Upper lobe of left lung (tissue), 4 donors: ENCODE results near the gene SBNO1.

Experiments
- CTCF ChIP-seq, 6 experiments: fragments of 450-650 bp in 4 of 6; fragments of 200-600 bp in 2 of 6; sonication (generic) in 2 of 6; IDR thresholded peaks; one replicate each; pipeline ENCODE4 v1.5.1; 2016 to 2019; ENCODE audit warnings: antibody characterized with exemption in 6 of 6
- POLR2A ChIP-seq, 4 donors: fragments of 450-650 bp; IDR thresholded peaks; one replicate each; pipeline ENCODE4 v1.5.1; 2016 to 2017; ENCODE audit warnings: antibody characterized with exemption in 4 of 4, mild to moderate bottlenecking in 2 of 4
- POLR2AphosphoS5 ChIP-seq, 2 donors: sonication (generic); formaldehyde crosslinking; IDR thresholded peaks; one replicate each; pipeline ENCODE4 v1.5.1; 2017; ENCODE audit warnings: antibody characterized with exemption in 2 of 2

DNA sequence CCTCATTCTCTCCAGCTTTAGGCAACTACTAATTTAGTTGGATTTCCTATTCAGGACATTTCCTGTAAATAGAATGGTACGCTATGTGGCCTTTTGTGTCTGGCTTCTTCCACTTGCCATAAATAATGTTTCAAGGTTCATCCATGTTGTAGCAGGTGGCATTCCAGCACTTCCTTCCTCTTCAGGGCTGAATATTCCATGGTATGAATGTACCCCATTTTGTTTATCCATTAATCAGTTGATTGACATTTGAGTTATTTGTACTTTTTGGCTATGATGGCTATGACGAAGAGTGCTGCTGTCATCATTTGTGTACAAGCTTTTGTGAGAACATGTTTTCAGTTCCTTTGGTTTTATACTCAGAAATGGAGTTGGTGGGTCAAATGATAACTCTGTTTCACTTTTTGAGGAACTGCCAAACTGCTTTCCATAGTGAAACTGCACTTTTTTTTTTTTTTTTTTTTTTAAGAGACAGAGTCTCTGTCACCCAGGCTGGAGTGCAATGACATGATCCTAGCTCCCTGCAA is 86.5 kb downstream of the SBNO1 start:
- peak in 1 of 2 donors; percentile 70 for TF ChIP-seq POLR2AphosphoS5 (IDR thresholded peaks at IDR 0.05)
- TF ChIP-seq CTCF (IDR thresholded peaks at IDR 0.05) = no peak
- no peak for TF ChIP-seq POLR2A (IDR thresholded peaks at IDR 0.05)
